Heart left ventricle (tissue), 13 donors: Measurements from ENCODE around the gene GXYLT2.

ENCODE experiments used
- CTCF ChIP-seq, 12 donors: fragments of 200-600 bp; sonication (generic) in 4 of 12; IDR thresholded peaks; one replicate each; pipeline versions ENCODE4 v1.5.0 to v1.8.0; 2018 to 2022; ENCODE audit warnings: antibody characterized with exemption in 12 of 12, mild to moderate bottlenecking in 5 of 12
- POLR2A ChIP-seq, 2 donors: fragments of 450-650 bp; IDR thresholded peaks; one replicate each; pipeline ENCODE4 v1.6.1; 2017; ENCODE audit warnings: antibody characterized with exemption in 2 of 2, mild to moderate bottlenecking in 2 of 2, moderate library complexity in 2 of 2
- donor health status: ischemic (EF 13 %, LVEDD 7.1; RV severe dilation, severe dysfunction).
- donor health status: DM: no; HTN: yes; CAD: no.
- donor health status: DM: no; HTN: no; CAD: no.
- donor health status: ischemic (EF 25% LVEDD 6.9; RV normal size, moderate dysfunction).
- donor health status: ischemic (EF 25% LVEDD 5.7; RV mildly dilated, moderate dysfunction).
- donor health status: ischemic (EF 35%, LVEDD 5.7; RV mildly dilated, moderate dysfunction).
- donor health status: nonischemic (EF 11% LVEDD 7.7; RV severe dilation, severe dysfunction).
- donor health status: DM: yes; HTN: yes; CAD: no.
- donor health status: PGD.
- donor health status: ischemic (EF 29% LVEDD 5.4; RV normal size, mild dysfunction).
- donor health status: nonischemic (EF 23%, LVEDD 6.1; RV moderate dilation, normal function).

- TF ChIP-seq CTCF (IDR thresholded peaks at IDR 0.05), result no peak
- no peak for TF ChIP-seq POLR2A (IDR thresholded peaks at IDR 0.05)
These were observed 88.5 kb downstream of the GXYLT2 start for GRCh38 chr3:72976281-72976741.
